ENCODE measurements around the gene WDR72. TPM values are rescaled to one million over a fixed set of nuclear protein-coding genes. Genes with fewer than 3 reads are reported as not detected.

WDR72 gene
- total RNA-seq, 1 experiment from 2014 or later, result 6.1 TPM

DNA sequence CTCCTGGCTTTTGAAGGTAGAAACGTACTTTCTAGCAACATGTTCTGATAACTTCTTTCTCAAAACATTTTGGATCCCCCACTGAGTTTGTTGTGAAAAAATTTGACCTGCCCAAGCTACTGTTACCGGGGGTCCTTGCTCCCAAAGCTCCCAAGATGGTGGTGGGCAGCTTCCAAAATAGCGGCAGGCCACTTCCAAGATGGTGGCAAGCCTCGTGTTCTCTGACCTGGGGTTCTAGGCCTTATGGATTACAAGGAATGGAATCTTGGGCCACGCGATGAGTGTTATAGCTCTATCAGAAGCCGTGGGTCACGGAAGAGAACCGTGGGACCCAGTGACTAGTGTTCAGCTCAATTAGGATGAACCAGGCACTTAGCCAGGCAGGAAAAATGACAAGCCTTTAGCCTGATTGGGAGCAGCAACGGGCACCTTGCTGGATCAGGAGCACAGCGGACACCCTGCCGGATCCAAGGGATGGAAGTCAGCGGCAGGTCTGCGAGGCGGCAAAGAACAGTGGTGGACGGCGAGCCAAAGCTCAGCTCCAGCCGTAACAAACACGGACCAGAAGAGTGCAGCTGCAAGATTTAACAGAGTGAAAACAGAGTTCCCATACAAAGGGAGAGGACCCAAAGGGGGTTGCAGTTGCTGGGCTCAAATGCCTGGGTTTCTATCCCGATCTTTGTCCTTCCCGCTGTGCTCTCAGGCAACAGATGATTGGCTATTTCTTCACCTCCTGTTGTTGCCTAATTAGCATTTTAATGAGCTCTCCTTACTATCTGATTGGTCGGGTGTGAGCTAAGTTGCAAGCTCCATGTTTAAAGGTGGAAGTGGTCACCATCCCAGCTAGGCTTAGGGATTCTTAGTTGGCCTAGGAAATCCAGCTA lies 133.3 kb downstream of the WDR72 start:
- no peak for DNase-seq (ENCODE audit: low read depth)
- in situ Hi-C loops (cut with HindIII; ENCODE audit: low pct_unique_long_range_greater_than_20kb, low sequenced_read_pairs), result no loop called here

DNA sequence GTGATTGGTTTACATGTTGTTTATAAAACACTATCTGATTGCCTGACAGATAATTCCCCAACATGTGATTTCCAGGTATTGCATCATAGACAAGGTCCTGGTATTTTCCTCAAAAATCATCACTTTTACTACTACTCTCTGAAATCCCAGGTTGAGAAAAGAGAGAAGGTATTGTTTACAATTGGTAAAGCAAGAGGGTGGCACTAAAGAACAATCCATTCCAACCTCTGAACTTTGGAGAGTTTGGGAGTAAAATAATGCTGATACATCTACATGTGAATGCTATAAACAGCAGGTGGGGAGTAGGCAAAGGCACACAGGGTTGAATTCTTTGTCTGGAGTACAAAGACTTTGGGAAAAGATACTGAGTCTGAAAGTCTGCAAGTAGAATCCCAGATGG lies 134.2 kb downstream of the WDR72 start:
- no peak for DNase-seq (ENCODE audit: low read depth)
- in situ Hi-C loops (cut with HindIII; ENCODE audit: low pct_unique_long_range_greater_than_20kb, low sequenced_read_pairs), result no loop called here

DNA sequence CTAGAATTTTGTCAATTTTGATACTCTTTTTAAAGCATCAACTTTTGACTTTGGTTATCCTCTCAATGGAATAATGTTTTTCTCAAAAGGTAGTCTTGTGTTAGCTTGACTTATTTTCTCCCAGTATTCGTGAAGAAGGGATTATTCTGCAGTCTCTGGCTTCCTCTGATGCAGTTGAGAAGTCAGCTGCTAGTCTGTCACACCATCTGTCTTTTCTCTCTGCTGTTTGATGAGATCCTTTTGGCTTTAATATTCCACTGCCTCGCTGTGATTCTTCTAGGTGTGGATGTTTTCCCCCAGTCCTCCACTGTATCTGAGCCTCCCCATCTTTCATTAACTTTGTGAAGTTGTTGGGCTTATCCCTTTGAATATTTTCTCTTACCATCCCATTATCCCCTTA lies 141.0 kb downstream of the WDR72 start:
- no peak for DNase-seq (ENCODE audit: low read depth)
- in situ Hi-C loops (cut with HindIII; ENCODE audit: low pct_unique_long_range_greater_than_20kb, low sequenced_read_pairs), result no loop called here

DNA sequence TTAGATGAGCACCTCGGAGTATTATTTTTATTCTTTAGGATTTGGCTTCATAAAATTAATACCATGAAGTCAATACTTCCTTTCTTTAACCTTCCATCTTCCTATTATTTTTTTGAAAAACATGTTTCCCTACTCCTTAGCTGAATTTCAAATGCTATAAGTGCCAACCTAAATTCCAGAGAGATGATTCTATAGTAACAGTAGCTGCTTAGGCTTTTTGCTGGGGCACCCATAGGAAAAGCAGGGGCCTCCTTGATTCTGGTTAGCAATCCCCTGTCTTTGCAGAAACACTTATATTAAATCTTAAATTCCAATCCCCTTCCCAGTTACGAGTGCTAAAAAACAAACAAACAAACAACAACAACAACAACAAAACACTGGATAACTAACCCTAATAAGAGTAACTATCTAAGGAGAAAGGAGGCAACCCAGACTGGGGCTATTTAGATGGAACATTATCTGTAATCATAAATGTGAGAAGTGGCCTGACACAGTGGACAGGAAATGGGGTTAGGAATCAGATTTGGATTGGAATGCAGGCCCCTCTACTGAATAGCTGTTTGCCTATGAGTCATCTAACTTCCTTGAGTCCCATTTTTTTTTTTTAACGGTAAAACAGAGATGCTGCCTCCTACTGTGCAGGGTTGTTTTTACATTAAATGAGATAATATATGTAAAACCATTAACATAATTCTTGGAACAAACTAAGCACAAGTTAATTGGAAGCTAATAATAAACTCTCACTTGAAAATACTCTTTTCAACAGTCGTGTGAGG lies 148.1 kb downstream of the WDR72 start:
- DNase-seq (ENCODE audit: low read depth), result no peak
- in situ Hi-C loops (cut with HindIII; ENCODE audit: low pct_unique_long_range_greater_than_20kb, low sequenced_read_pairs), result no loop called here

DNA sequence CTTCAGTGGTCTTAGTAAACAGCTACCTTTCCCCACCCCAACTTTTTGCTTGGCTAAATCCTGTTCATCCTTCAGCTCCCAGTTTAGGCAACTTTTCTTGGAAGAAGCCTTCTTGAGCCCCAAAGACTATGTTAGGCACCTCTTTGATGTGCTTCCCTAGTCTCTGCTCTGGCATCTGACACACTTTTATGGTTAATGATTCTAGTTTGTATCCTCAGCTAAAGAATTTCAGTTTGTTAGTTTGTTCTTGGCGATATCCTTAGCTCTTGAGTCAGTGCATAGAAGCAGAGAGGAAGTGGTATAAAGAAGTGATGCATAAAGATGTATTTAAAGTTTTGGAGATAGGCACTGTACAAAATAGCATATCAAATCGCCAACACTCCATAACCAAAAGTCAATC lies 168.4 kb downstream of the WDR72 start:
- peak; percentile 63 for DNase-seq (ENCODE audit: low read depth)
- in situ Hi-C loops (cut with HindIII; ENCODE audit: low pct_unique_long_range_greater_than_20kb, low sequenced_read_pairs), result no loop called here

DNA sequence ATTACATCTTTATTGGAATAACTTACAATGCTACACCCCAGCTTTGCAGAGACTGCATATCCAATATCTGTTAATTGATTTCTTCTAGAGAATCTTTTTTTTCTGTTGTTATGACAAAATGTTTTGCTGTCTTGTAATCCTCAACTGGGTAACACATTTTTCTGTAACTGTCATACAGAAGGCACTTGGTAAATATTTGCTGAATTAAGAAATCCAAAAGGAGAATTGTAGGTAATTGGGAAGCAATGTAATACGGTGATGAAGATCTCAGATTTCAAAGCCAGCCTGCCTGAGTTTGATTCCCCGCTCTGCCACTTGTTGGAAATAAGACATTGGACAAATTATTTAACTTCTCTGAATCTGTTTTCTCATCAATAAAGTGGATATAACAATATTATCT lies 169.1 kb downstream of the WDR72 start:
- in situ Hi-C loops (cut with HindIII; ENCODE audit: low pct_unique_long_range_greater_than_20kb, low sequenced_read_pairs), result no loop called here
- no peak for DNase-seq (ENCODE audit: low read depth)

DNA sequence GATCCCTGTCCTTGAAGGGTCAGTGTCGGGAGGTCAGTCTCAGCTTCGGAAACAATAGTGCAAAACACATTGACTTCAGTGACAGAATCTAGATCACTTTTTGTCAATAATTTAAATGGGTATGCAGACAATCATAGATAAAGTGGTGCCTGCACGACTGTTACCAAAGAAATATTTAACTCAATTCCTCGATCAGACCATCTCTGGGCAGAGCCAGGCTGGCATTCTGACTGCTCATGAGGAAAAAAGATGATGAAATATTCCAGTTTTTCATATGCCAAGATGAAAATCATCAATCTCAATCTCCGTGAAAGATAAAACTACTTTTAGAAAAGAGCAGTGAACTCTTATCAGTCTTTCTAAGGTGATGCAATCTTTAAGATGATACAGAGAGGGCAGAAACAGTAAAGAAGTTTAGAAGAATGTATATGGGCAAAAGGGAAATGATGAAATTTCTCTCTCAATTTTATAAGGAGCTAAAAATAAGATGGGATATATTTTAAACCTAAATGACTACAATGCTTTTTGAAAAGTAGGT lies 169.9 kb downstream of the WDR72 start:
- in situ Hi-C loops (cut with HindIII; ENCODE audit: low pct_unique_long_range_greater_than_20kb, low sequenced_read_pairs), result no loop called here

DNA sequence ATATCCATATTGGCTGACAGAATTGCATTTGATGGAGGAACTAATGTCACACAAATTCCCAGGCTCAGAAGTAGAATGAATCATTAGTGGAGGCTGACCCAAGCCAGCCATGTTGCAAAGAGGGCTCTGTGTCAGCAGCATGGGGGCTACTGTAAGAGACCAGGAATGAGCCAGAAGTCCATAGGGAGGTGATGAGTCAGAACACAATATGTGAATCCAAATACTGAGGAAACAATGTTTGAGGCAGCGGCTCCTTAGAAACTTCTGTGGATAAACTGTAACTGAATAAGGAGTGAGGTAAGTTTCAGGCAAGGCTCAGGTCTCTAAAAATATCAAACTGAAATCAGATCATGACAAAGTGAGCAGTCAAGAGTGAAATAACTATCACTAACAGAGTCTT lies 170.7 kb downstream of the WDR72 start:
- in situ Hi-C loops (cut with HindIII; ENCODE audit: low pct_unique_long_range_greater_than_20kb, low sequenced_read_pairs), result no loop called here
- DNase-seq (ENCODE audit: low read depth), result peak; percentile 67

More for the DNA sequence above, 169.9 kb downstream of the WDR72 start:
- no peak for DNase-seq (ENCODE audit: low read depth)

DNA sequence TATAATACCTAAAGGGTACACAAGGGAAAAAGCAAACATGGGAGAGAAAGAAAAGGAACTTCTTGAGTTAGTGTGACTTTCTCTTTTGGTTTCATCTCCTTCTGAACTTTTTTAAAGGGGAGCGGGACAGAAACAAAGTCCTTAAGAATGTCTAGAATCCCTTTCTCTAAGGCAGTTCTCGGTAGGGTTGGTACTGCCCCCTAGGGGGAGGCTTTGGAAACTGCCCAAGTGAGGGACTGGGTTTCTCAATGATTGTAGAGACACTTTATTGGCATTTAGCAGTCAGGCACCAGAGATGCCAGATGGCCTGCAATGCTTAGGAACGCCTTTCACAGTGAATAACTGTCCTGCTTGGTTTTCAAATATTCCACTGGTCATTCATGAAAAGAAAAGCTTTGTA lies 172.7 kb downstream of the WDR72 start:
- in situ Hi-C loops (cut with HindIII; ENCODE audit: low pct_unique_long_range_greater_than_20kb, low sequenced_read_pairs), result no loop called here
- peak; percentile 26 for DNase-seq (ENCODE audit: low read depth)

DNA sequence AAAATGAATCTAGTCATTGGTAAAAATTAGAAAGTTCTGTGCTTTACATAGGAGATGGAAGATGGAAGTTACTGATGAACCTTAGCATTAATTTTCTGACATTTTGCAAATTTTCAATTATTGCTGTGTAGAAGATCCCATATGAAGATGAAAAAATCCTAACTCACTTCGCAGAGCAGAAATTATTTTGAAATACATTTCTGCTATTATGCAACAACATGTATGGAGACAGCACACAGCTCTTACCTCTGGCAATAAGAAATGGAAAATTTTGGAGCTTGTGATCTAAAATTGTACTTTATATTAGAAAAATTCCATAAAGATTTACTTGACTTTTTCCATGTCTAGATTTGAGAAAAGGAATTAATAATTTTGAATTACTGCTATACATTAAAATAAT lies 177.9 kb downstream of the WDR72 start:
- in situ Hi-C loops (cut with HindIII; ENCODE audit: low pct_unique_long_range_greater_than_20kb, low sequenced_read_pairs), result no loop called here
- DNase-seq (ENCODE audit: low read depth), result no peak

DNA sequence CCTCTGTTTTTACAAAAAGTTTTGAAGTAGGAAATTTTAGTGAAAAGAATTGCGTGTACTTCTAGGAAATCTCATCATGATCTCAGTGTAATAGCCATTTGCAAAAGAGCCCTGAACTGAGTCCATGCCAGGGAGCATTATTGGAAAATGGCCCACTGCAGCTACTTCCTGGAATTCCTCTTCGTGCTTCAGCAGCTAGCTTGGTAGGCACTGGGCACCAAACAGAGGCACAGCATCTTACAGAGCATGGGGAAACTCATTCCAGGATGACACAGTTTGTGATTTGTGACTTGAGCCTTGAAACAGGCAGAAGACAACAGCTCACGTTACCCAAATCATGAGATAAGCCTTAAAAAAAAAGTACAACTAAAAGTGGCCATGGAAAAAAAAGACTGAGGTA lies 179.1 kb downstream of the WDR72 start:
- in situ Hi-C loops (cut with HindIII; ENCODE audit: low pct_unique_long_range_greater_than_20kb, low sequenced_read_pairs), result no loop called here
- peak; percentile 18 for DNase-seq (ENCODE audit: low read depth)

DNA sequence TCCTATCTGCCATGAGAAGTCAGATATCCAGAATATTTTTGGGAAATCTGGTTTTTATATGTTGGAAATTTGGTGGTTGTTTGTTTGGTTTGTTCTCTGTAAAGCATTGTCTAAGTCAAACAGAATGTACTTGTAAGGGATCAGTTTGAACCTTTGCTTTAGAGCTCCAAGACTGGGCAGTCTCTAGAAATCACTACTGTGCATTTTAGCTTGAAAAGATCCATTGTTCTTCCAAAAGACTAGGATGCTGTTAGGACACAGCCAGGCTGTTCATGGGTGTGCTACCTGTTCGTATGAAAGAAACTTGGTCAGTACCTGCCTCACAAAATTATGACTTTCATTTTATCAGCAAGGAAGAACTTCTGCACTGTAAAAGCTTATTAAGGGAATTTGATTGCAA lies 182.6 kb downstream of the WDR72 start:
- in situ Hi-C loops (cut with HindIII; ENCODE audit: low pct_unique_long_range_greater_than_20kb, low sequenced_read_pairs), result no loop called here
- DNase-seq (ENCODE audit: low read depth), result no peak

DNA sequence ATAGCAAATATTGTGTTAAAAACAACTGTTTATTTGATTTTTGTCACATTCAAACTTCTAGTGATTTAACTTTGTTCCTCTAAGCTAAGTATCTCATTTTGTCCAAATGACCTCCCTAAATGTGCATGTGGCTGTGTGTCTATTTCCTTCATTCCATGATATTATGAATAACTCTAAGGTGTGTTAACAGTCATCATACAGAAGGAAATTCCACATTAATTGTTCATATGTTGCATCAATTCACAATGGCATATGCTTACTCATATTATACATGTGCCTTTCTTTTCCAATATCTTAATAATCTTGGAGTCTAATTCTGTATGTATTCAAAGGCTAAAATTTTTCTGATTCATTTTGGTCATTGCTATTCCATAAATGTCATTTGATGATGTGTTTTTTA lies 186.4 kb downstream of the WDR72 start:
- in situ Hi-C loops (cut with HindIII; ENCODE audit: low pct_unique_long_range_greater_than_20kb, low sequenced_read_pairs), result no loop called here
- no peak for DNase-seq (ENCODE audit: low read depth)

DNA sequence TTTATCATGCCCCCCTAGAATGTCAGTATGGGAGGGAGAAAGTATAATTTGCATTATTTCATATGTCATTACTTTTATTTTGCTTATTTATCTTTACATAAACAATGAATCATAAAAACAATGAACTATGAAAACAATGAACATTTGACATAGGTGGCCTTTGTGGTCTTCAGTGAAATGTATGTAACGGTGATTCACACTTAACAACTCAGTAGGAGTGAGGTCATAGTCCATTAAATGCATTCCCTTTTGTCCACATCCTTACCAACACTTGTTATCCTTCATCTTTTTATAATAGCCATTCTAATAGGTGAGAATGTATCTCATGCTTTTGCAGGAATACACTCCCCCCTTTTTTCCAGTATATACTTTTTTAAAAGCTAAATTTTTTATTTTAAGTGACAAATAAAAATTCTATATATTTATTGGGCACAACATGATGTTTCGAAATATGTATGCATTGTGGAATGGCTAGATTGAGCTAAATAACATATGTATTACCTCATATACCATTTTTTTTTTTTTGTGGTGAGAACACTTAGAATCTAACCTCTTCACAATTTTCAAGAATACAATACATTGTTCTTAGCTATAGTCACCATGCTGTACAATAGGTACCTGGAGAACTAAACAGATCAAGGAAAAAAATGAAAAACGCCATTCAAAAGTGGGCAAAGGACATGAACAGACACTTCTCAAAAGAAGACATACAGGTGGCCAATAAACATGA lies 189.5 kb downstream of the WDR72 start:
- peak; percentile 12 for DNase-seq (ENCODE audit: low read depth)
- in situ Hi-C loops (cut with HindIII; ENCODE audit: low pct_unique_long_range_greater_than_20kb, low sequenced_read_pairs), result no loop called here

DNA sequence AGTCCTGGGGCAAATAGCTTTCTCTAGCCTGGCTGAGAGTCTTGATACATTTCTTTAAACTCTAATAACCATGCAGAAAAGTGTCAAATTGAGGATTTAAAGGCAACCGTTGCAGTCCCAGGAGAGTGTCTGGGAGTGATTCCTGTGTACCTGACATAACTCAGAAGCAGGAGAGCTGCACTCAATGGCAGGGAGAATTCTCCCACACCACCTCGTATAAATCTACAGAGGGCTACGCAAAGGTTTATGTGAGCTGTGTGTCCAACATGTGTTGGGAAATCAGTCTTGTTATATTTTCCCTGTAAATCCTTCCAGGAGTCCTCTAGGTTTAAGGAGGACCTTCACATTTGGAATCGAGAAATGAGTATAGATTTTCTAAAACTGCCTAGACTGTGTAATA lies 192.6 kb downstream of the WDR72 start:
- in situ Hi-C loops (cut with HindIII; ENCODE audit: low pct_unique_long_range_greater_than_20kb, low sequenced_read_pairs), result no loop called here
- no peak for DNase-seq (ENCODE audit: low read depth)

DNA sequence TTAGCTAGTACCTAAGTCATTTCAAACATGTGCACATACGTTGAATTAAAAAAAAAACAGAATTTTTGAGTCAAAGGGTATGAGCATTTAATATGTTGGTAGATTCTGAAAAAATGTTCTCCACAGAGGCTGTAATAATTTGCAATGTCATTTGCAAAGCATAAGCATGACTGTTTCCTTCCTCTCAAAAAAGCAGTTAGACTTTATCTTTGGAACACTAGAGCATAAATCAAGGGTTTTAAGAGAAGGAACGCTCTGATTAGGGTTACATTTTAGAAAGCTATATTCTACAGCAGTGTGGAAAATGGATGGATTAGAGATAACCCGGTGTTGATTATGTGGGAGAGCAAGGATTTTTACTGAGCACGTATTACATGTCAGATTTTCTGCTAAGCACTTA lies 193.7 kb downstream of the WDR72 start:
- in situ Hi-C loops (cut with HindIII; ENCODE audit: low pct_unique_long_range_greater_than_20kb, low sequenced_read_pairs), result no loop called here
- no peak for DNase-seq (ENCODE audit: low read depth)

DNA sequence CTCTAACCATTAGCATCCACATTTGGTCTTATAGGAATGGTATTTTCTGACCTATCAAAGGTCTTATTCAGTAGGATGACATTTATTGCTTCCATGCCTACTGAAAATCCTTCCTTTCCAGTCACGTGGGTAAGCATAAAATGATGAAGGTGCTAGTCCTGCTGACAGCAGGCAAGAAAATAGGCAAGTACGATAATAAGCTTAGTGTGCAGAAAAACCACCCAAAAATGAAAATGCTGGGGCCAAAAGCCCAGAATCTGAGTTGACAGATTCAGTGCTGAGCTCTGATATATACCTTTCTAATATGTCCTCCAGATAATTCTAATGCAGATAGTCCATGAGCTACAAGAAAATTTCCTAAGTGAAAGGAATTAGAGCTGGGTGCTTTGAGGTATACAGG lies 194.8 kb downstream of the WDR72 start:
- in situ Hi-C loops (cut with HindIII; ENCODE audit: low pct_unique_long_range_greater_than_20kb, low sequenced_read_pairs), result no loop called here
- no peak for DNase-seq (ENCODE audit: low read depth)

DNA sequence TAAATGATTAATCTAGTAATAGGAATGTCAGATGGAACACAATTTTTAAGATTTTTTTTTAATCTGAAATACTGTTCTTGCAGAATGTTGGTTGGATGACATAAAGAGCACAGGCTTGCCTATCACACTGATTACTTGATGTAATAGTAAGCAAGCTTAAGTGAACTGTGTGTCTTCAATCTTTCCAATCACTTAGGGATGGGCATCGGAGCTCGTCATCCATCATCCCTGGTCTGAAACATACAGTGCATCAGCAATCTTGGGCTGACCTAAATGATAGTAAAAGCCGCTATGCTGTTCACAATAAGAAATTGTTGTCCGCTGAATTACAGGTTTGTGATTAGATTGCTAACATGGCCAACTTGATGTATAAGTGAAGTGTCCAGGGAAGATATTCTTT lies 195.8 kb downstream of the WDR72 start:
- no peak for DNase-seq (ENCODE audit: low read depth)
- in situ Hi-C loops (cut with HindIII; ENCODE audit: low pct_unique_long_range_greater_than_20kb, low sequenced_read_pairs), result no loop called here

All from Caki2 (cell line).